Measurements from ENCODE around the gene STEAP4. TPM values are rescaled to one million over a fixed set of nuclear protein-coding genes. Genes with fewer than 3 reads are reported as not detected.

Gene STEAP4
- polyA plus RNA-seq, 1 of the 3 experiments (the other 2 are of a cell fraction) = not detected

- H3K79me2 ChIP-seq (ENCODE audit: insufficient read depth) = no peaks in the 10 kb centered on the region
- H3K27me3 ChIP-seq (ENCODE audit: insufficient read depth) = 0 out of 2 replicates have a peak, but pooled peaks cover 4% of the 10 kb centered on the region
- H3K9me2 ChIP-seq = no peaks in the 10 kb centered on the region
- H3K36me3 ChIP-seq (replicated peaks in 1 of 2; ENCODE audit: control insufficient read depth in 1 of 2, insufficient read depth in 2 of 2, low read length in 1 of 2) = no peaks in the 10 kb centered on the region
- no peak overlapping the region for H3K4me3 ChIP-seq (ENCODE audit: low read depth in 2 of 2, low read length in 1 of 2)
- no peak overlapping the region for H2AFZ ChIP-seq (ENCODE audit: low read depth)
- CTCF ChIA-PET = interaction anchor here (1.0 kb wide), 1 partner anchor 15 kb away, joined by 3 read pairs; no protein-coding TSS in a partner anchor
- no peaks in the 10 kb centered on the region; a peak in 2 of 4 replicates for H3K4me1 ChIP-seq (ENCODE audit: control insufficient read depth in 1 of 2, insufficient read depth in 2 of 2, low read depth in 1 of 2, low read length in 1 of 2)
- 38% methylated on average over 2 of the region's 2 CpGs for WGBS (ENCODE audit: low lambda C conversion rate)
- no peaks in the 10 kb centered on the region for H4K20me1 ChIP-seq (ENCODE audit: insufficient read depth)
- no peak for DNase-seq
- no peaks in the 10 kb centered on the region for H3K9me3 ChIP-seq
- no peak overlapping the region for H3K4me2 ChIP-seq
- TF ChIP-seq FOXJ3 (CRISPR knock-in tag; IDR thresholded peaks at IDR 0.05) = no peak
- no peak for TF ChIP-seq RFX5 (IDR thresholded peaks at IDR 0.05; ENCODE audit: low read length)
- no peak for TF ChIP-seq CHD2 (IDR thresholded peaks at IDR 0.05; ENCODE audit: low read length, partially characterized antibody)
- TF ChIP-seq EZH2phosphoT487 (IDR thresholded peaks at IDR 0.05; ENCODE audit: borderline replicate concordance, low read depth) = no peak
- no peak for TF ChIP-seq IRF3 (IDR thresholded peaks at IDR 0.05; ENCODE audit: low read depth, low read length)
- no peak for TF ChIP-seq MXI1 (IDR thresholded peaks at IDR 0.05; ENCODE audit: low read depth, low read length)
- no peak for TF ChIP-seq NFIC (IDR thresholded peaks at IDR 0.05; ENCODE audit: borderline replicate concordance)
- TF ChIP-seq USF1 (IDR thresholded peaks at IDR 0.05; ENCODE audit: borderline replicate concordance, low read depth) = no peak
- no peak for TF ChIP-seq GATA2 (CRISPR knock-in tag; IDR thresholded peaks at IDR 0.05)
- TF ChIP-seq POLR2AphosphoS5 (IDR thresholded peaks at IDR 0.05; ENCODE audit: low read depth, low read length) = no peak
- no peak for TF ChIP-seq GABPA (IDR thresholded peaks at IDR 0.05; ENCODE audit: low read depth)
- TF ChIP-seq RXRA (IDR thresholded peaks at IDR 0.05; ENCODE audit: borderline replicate concordance, low read depth) = no peak
- TF ChIP-seq ZBTB33 (IDR thresholded peaks at IDR 0.05; ENCODE audit: borderline replicate concordance, low read depth) = no peak
- TF ChIP-seq TAF1 (IDR thresholded peaks at IDR 0.05; ENCODE audit: borderline replicate concordance, low read depth, low read length) = no peak
- no peak for TF ChIP-seq REST (IDR thresholded peaks at IDR 0.05; ENCODE audit: low read depth, low read length)
- TF ChIP-seq EP300 (IDR thresholded peaks at IDR 0.05; ENCODE audit: borderline replicate concordance in 1 of 2, low read depth in 1 of 2, low read length in 1 of 2) = no peak
- H3K9ac ChIP-seq = no peak overlapping the region
- POLR2A ChIA-PET = no interaction called here
- H3K27ac ChIP-seq (ENCODE audit: low read depth in 2 of 2, low read length in 1 of 2) = no peak overlapping the region
- H3F3A ChIP-seq (replicated peaks; ENCODE audit: insufficient read depth) = no peaks in the 10 kb centered on the region
Observed at GRCh38 chr7:88315522-88315921, 8.8 kb upstream of the STEAP4 start.
